Naive thymus-derived CD4-positive, alpha-beta T cell (primary cell): ENCODE results near the gene RBBP8NL. TPM values are rescaled to one million over a fixed set of nuclear protein-coding genes. Genes with fewer than 3 reads are reported as not detected.

Experiments used
- ATAC-seq: fragments of 150-1000 bp; cut with Tn5 transposase; 2 replicates; pipeline ENCODE4 v1.10.0; 2021; ENCODE audit warnings: mild to moderate bottlenecking, moderate library complexity
- CTCF ChIA-PET: fragments of 350-600 bp; sonication (Branson Sonifier 250); formaldehyde crosslinking; loops from one replicate; lab custom pipeline; 2021; ENCODE audit warnings: antibody characterized with exemption; lab: Charles Lee
- POLR2A ChIA-PET: fragments of 350-600 bp; sonication (Branson Sonifier 250); formaldehyde crosslinking; loops from one replicate; lab custom pipeline; 2021; ENCODE audit warnings: antibody characterized with exemption, inconsistent platforms; lab: Charles Lee
- DNase-seq, 9 donors: peaks; one replicate each; pipeline versions ENCODE4 v3.0.0 to v3.0.0-alpha.2; 2020 to 2022; ENCODE audit warnings: mixed read lengths in 1 of 9
- H3K27ac ChIP-seq: one replicate; pipeline ENCODE4 v1.7.0; 2013; ENCODE audit warnings: mild to moderate bottlenecking, low read depth, low read length, moderate library complexity
- H3K27me3 ChIP-seq, 2 donors: one replicate each; pipeline ENCODE4 v1.7.0; 2013; ENCODE audit warnings: low read length in 2 of 2, mild to moderate bottlenecking in 2 of 2, moderate library complexity in 2 of 2; ENCODE audit not compliant: control insufficient read depth in 2 of 2, insufficient read depth in 2 of 2
- H3K36me3 ChIP-seq, 3 experiments: 1 replicate in 2 of 3; 2 replicates in 1 of 3; pipeline ENCODE4 v1.7.0; 2013; ENCODE audit warnings: low read length in 3 of 3, mild to moderate bottlenecking in 3 of 3, moderate library complexity in 1 of 3; ENCODE audit not compliant: insufficient read depth in 3 of 3, control insufficient read depth in 2 of 3
- H3K4me1 ChIP-seq, 2 donors: one replicate each; pipeline ENCODE4 v1.7.0; 2013; ENCODE audit warnings: low read length in 2 of 2, mild to moderate bottlenecking in 2 of 2, moderate library complexity in 1 of 2; ENCODE audit not compliant: control insufficient read depth in 2 of 2, insufficient read depth in 2 of 2
- H3K4me3 ChIP-seq: 2 replicates; pipeline ENCODE4 v1.7.0; 2013; ENCODE audit warnings: mild to moderate bottlenecking, low read length
- H3K9me3 ChIP-seq, 3 experiments: 1 replicate in 2 of 3; 2 replicates in 1 of 3; pipeline ENCODE4 v1.7.0; 2013; ENCODE audit warnings: low read length in 3 of 3; ENCODE audit not compliant: control insufficient read depth in 2 of 3
- H3K27ac Mint-ChIP-seq, 9 donors: one replicate each; pipeline ENCODE4 v1.8.0; 2020 to 2022; ENCODE audit warnings: mixed read lengths in 9 of 9, mild to moderate bottlenecking in 8 of 9, moderate library complexity in 5 of 9, inconsistent platforms in 2 of 9
- H3K27me3 Mint-ChIP-seq, 5 donors: one replicate each; pipeline ENCODE4 v1.8.0; 2021 to 2022; ENCODE audit warnings: mixed read lengths in 5 of 5, mild to moderate bottlenecking in 1 of 5
- H3K36me3 Mint-ChIP-seq, 5 donors: one replicate each; pipeline ENCODE4 v1.8.0; 2020 to 2022; ENCODE audit warnings: mixed read lengths in 5 of 5, mild to moderate bottlenecking in 3 of 5, inconsistent platforms in 1 of 5
- H3K4me1 Mint-ChIP-seq, 7 donors: one replicate each; pipeline ENCODE4 v1.8.0; 2020 to 2022; ENCODE audit warnings: mixed read lengths in 7 of 7, mild to moderate bottlenecking in 3 of 7, inconsistent platforms in 1 of 7
- H3K4me3 Mint-ChIP-seq, 10 donors: one replicate each; pipeline ENCODE4 v1.8.0; 2020 to 2022; ENCODE audit warnings: mild to moderate bottlenecking in 10 of 10, mixed read lengths in 10 of 10, moderate library complexity in 6 of 10, inconsistent platforms in 2 of 10
- H3K9me3 Mint-ChIP-seq, 11 donors: one replicate each; pipeline ENCODE4 v1.8.0; 2020 to 2022; ENCODE audit warnings: mixed read lengths in 11 of 11, mild to moderate bottlenecking in 4 of 11, inconsistent platforms in 1 of 11, moderate library complexity in 1 of 11
- intact Hi-C, 2 donors: fragments of 100-400 bp; cut with micrococcal nuclease; formaldehyde crosslinking; loops; one replicate each; pipeline ENCODE4 v1.15.1; 2023
- polyA plus RNA-seq, 2 donors: library from polyadenylated mRNA; unstranded; fragments of 300-500 nt; fragmentation: Illumina TruSeq; gene quantifications; one replicate each; pipeline ENCODE4 v1.2.3, GENCODE V29; 2021
- total RNA-seq, 6 experiments: library from RNA in 5 of 6; stranded (reverse) in 5 of 6; gene quantifications; 1 replicate in 5 of 6; 2 replicates in 1 of 6; pipeline ENCODE4 v1.2.3 and lab custom pipeline; 2021 to 2026

The RBBP8NL gene
- total and polyA plus RNA-seq, 7 experiments from 2014 or later = not detected

GRCh38 chr20:62407221-62407992 lies 19.9 kb downstream of the RBBP8NL start, which contains the start of gene CABLES2:
Gene CABLES2, minus strand, starts transcription at chr20:62407285. Its CDS starts 9 bp downstream, at chr20:62407276.
- Mint-ChIP-seq H3K9me3 (no peaks in the 10 kb centered on the region), H3K4me3 (peak within 1 kb of the TSS; percentile 68 to 90 (median 82)), H3K4me1 (peaks cover 19 to 31% (median 26%) of the 10 kb centered on the region in 7 donors), H3K27me3 (peaks cover 0 to 3% (median 0%) of the 10 kb centered on the region in 5 donors), H3K36me3 (no peaks in the 10 kb centered on the region), H3K27ac (peak within 1 kb of the TSS in 8 of 9 donors; percentile 52 to 88 (median 68))
- Histone ChIP-seq H3K9me3 (no peaks in the 10 kb centered on the region), H3K27ac (peak within 1 kb of the TSS; percentile 76), H3K4me3 (peak within 1 kb of the TSS; percentile 74), H3K4me1 (peaks cover 17 to 23% of the 10 kb centered on the region in 2 donors), H3K36me3 (peaks cover 0 to 7% (median 0%) of the 10 kb centered on the region in 3 experiments), H3K27me3 (no peaks in the 10 kb centered on the region)
- ChIA-PET CTCF (no interaction called here), POLR2A (interaction anchor here (0.6 to 0.7 kb wide), 3 partner anchors 25 to 468 kb away, joined by 3 to 6 read pairs (median 3); no protein-coding TSS in a partner anchor)
- intact Hi-C loops = loop anchor here (1.0 to 5.0 kb wide), 7 partner anchors 20 to 385 kb away; partner anchors contain the start of genes ADRM1 (in 2 of the 2), RPS21 (in 2 of the 2) and OSBPL2 (in 1 of the 2)
- DNase-seq (peak; percentile 86 to 94 (median 91)), ATAC-seq (peak; percentile 98)

GRCh38 chr20:62406635-62407176 lies 20.6 kb downstream of the RBBP8NL start:
- peak overlapping the region; percentile 76 for H3K27ac ChIP-seq
- peak overlapping the region in 5 of 9 donors; percentile 42 to 61 (median 52) for H3K27ac Mint-ChIP-seq
- POLR2A ChIA-PET = no interaction called here

GRCh38 chr20:62405981-62406513 lies 21.3 kb downstream of the RBBP8NL start:
- ATAC-seq (no peak), DNase-seq (no peak)
- peaks cover 0 to 18% (median 0%) of the 10 kb centered on the region in 3 experiments for H3K36me3 ChIP-seq
- H3K27me3 ChIP-seq = no peaks in the 10 kb centered on the region
- peak overlapping the region; percentile 54 to 90 (median 74) for H3K4me3 Mint-ChIP-seq
- peaks cover 17 to 23% of the 10 kb centered on the region in 2 donors for H3K4me1 ChIP-seq
- H3K27ac Mint-ChIP-seq = peak overlapping the region in 7 of 9 donors; percentile 25 to 80 (median 59)
- H3K27me3 Mint-ChIP-seq = peaks cover 0 to 3% (median 0%) of the 10 kb centered on the region in 5 donors
- peak overlapping the region; percentile 57 for H3K4me3 ChIP-seq
- ChIA-PET POLR2A (no interaction called here), CTCF (no interaction called here)
- no peaks in the 10 kb centered on the region for H3K9me3 ChIP-seq
- H3K9me3 Mint-ChIP-seq = peaks cover 0 to 2% (median 0%) of the 10 kb centered on the region in 11 donors
- H3K4me1 Mint-ChIP-seq = peaks cover 20 to 31% (median 26%) of the 10 kb centered on the region in 7 donors
- H3K27ac ChIP-seq = peak overlapping the region; percentile 76
- intact Hi-C loops = loop anchor here (2.0 to 5.0 kb wide), 2 partner anchors 339 to 386 kb away; no protein-coding TSS in a partner anchor
- H3K36me3 Mint-ChIP-seq = peaks cover 0 to under 1% (median 0%) of the 10 kb centered on the region in 5 donors

More at GRCh38 chr20:62406635-62407176, 20.6 kb downstream of the RBBP8NL start:
- H3K4me1 ChIP-seq = peaks cover 17 to 23% of the 10 kb centered on the region in 2 donors
- Mint-ChIP-seq H3K4me1 (peaks cover 19 to 31% (median 26%) of the 10 kb centered on the region in 7 donors), H3K4me3 (peak overlapping the region; percentile 54 to 90 (median 74)), H3K36me3 (no peaks in the 10 kb centered on the region), H3K9me3 (peaks cover 0 to under 1% (median 0%) of the 10 kb centered on the region in 11 donors), H3K27me3 (peaks cover 0 to 3% (median 0%) of the 10 kb centered on the region in 5 donors)
- no peaks in the 10 kb centered on the region for H3K27me3 ChIP-seq
- H3K4me3 ChIP-seq = peak overlapping the region; percentile 57
- CTCF ChIA-PET = no interaction called here
- peak in 1 of 9 donors; percentile 25 for DNase-seq
- intact Hi-C loops = loop anchor here (1.0 to 5.0 kb wide), 7 partner anchors 19 to 386 kb away; partner anchors contain the start of genes ADRM1 (in 2 of the 2), RPS21 (in 2 of the 2) and OSBPL2 (in 1 of the 2)
- peaks cover 0 to 14% (median 0%) of the 10 kb centered on the region in 3 experiments for H3K36me3 ChIP-seq
- no peaks in the 10 kb centered on the region for H3K9me3 ChIP-seq
- ATAC-seq = no peak

- peaks cover 0 to 4% (median 4%) of the 10 kb centered on the region in 5 donors for H3K36me3 Mint-ChIP-seq
- no peak for ATAC-seq
- peaks cover 21 to 31% (median 30%) of the 10 kb centered on the region in 7 donors for H3K4me1 Mint-ChIP-seq
- ChIA-PET POLR2A (no interaction called here), CTCF (no interaction called here)
- H3K4me3 Mint-ChIP-seq = peak overlapping the region; percentile 54 to 90 (median 74)
- Histone ChIP-seq H3K9me3 (no peaks in the 10 kb centered on the region), H3K27ac (peak overlapping the region; percentile 76), H3K36me3 (peaks cover 0 to 19% (median 0%) of the 10 kb centered on the region in 3 experiments), H3K4me3 (no peak overlapping the region), H3K4me1 (peaks cover 17 to 23% of the 10 kb centered on the region in 2 donors), H3K27me3 (no peaks in the 10 kb centered on the region)
- peaks cover 0 to 2% (median 0%) of the 10 kb centered on the region in 11 donors for H3K9me3 Mint-ChIP-seq
- peak overlapping the region in 6 of 9 donors; percentile 25 to 80 (median 56) for H3K27ac Mint-ChIP-seq
- H3K27me3 Mint-ChIP-seq = peaks cover 0 to 3% (median 0%) of the 10 kb centered on the region in 5 donors
- DNase-seq = no peak
- intact Hi-C loops = loop anchor here (5.0 kb wide), 1 partner anchor 387 kb away; no protein-coding TSS in a partner anchor
Measured at GRCh38 chr20:62405108-62405980, 22.0 kb downstream of the RBBP8NL start.

- H3K9me3 Mint-ChIP-seq = peaks cover 0 to 2% (median 0%) of the 10 kb centered on the region in 11 donors
- peaks cover 17 to 23% of the 10 kb centered on the region in 2 donors for H3K4me1 ChIP-seq
- CTCF ChIA-PET = no interaction called here
- no peaks in the 10 kb centered on the region for H3K9me3 ChIP-seq
- H3K27me3 Mint-ChIP-seq = peaks cover 0 to 3% (median 0%) of the 10 kb centered on the region in 5 donors
- peak overlapping the region in 1 of 9 donors; percentile 51 for H3K27ac Mint-ChIP-seq
- H3K36me3 Mint-ChIP-seq = peaks cover 0 to 4% (median 4%) of the 10 kb centered on the region in 5 donors
- H3K4me3 ChIP-seq = no peak overlapping the region
- H3K27ac ChIP-seq = no peak overlapping the region
- peak overlapping the region in 3 of 10 donors; percentile 55 to 83 (median 74) for H3K4me3 Mint-ChIP-seq
- peaks cover 0 to 19% (median 0%) of the 10 kb centered on the region in 3 experiments for H3K36me3 ChIP-seq
- ATAC-seq = no peak
- POLR2A ChIA-PET = no interaction called here
- DNase-seq = no peak
- H3K27me3 ChIP-seq = no peaks in the 10 kb centered on the region
- peaks cover 18 to 31% (median 28%) of the 10 kb centered on the region in 7 donors for H3K4me1 Mint-ChIP-seq
- intact Hi-C loops = loop anchor here (5.0 kb wide), 1 partner anchor 388 kb away; no protein-coding TSS in a partner anchor
Measured at GRCh38 chr20:62404761-62405107, 22.6 kb downstream of the RBBP8NL start.
